ENCODE data around the gene ESRRA. TPM values are rescaled to one million over a fixed set of nuclear protein-coding genes. Genes with fewer than 3 reads are reported as not detected.

Gene ESRRA
- polyA plus RNA-seq (2013, experiment 1 of 2), result 10.7 TPM
- polyA plus RNA-seq (2013, experiment 2 of 2), result 10.7 TPM

GRCh38 chr11:64305075-64305690, at the start of gene ESRRA:
TSS of gene ESRRA (plus strand) at chr11:64305524. CDS start at chr11:64307180, 1,656 bp downstream.
- Histone ChIP-seq H3K4ac (ENCODE audit: low read depth in 1 of 2, low read length in 2 of 2) (peak within 1 kb of the TSS; percentile 39 to 83), H4K91ac (ENCODE audit: low read length) (peak within 1 kb of the TSS; percentile 87), H3K79me1 (replicated peaks; ENCODE audit: low read length, poor library complexity, severe bottlenecking) (peaks cover 13% of the 10 kb centered on the region), H3K27ac (ENCODE audit: low read length, poor library complexity, severe bottlenecking) (peak within 1 kb of the TSS; percentile 76), H3K9me3 (ENCODE audit: control insufficient read depth, low read length) (no peaks in the 10 kb centered on the region), H4K8ac (ENCODE audit: low read length) (peak within 1 kb of the TSS; percentile 93), H2BK15ac (ENCODE audit: low read depth, poor library complexity, severe bottlenecking) (peak within 1 kb of the TSS; percentile 77), H2AK5ac (ENCODE audit: low read length, severe bottlenecking) (peak within 1 kb of the TSS; percentile 27), H2BK12ac (ENCODE audit: low read length in 2 of 2) (peak within 1 kb of the TSS; percentile 41 to 61), H3K36me3 (ENCODE audit: control insufficient read depth in 1 of 2, insufficient read depth in 2 of 2, low read depth in 1 of 2, low read length in 2 of 2) (no peaks in the 10 kb centered on the region), H3K4me3 (ENCODE audit: insufficient read depth in 1 of 2, low read depth in 1 of 2, low read length in 2 of 2) (peak within 1 kb of the TSS; percentile 80 to 83), H3K27me3 (ENCODE audit: control insufficient read depth in 1 of 2, insufficient read depth in 1 of 2, low read length in 2 of 2) (peaks cover 7 to 8% of the 10 kb centered on the region in 2 experiments), H3K23ac (ENCODE audit: low read length in 2 of 2) (peak within 1 kb of the TSS in 1 of 2 experiments; percentile 79), H3K9ac (ENCODE audit: low read length) (peak within 1 kb of the TSS; percentile 90), H3K4me2 (ENCODE audit: low read length, poor library complexity, severe bottlenecking) (peak within 1 kb of the TSS; percentile 99), H3K4me1 (ENCODE audit: control insufficient read depth, insufficient read depth, low read depth, low read length) (peaks cover 25% of the 10 kb centered on the region), H2AFZ (ENCODE audit: low read depth, low read length) (peak within 1 kb of the TSS; percentile 74), H2BK120ac (ENCODE audit: low read depth, low read length) (peak within 1 kb of the TSS; percentile 64), H3K18ac (ENCODE audit: low read depth in 1 of 2, low read length in 2 of 2) (peak within 1 kb of the TSS; percentile 81 to 85), H2BK5ac (ENCODE audit: low read depth, low read length, poor library complexity, severe bottlenecking) (no peak within 1 kb of the TSS), H3K14ac (ENCODE audit: low read length in 2 of 2) (peak within 1 kb of the TSS in 1 of 2 experiments; percentile 96)
- under 1% methylated on average over 66 of the region's 81 CpGs for WGBS
- DNase-seq, result peak; percentile 97

- Histone ChIP-seq H2AFZ (ENCODE audit: low read depth, low read length) (no peak overlapping the region), H3K4me1 (ENCODE audit: control insufficient read depth, insufficient read depth, low read depth, low read length) (peaks cover 27% of the 10 kb centered on the region), H3K23ac (ENCODE audit: low read length in 2 of 2) (no peak overlapping the region)
Observed at GRCh38 chr11:64256300-64256699, 49.0 kb upstream of the ESRRA start.

GRCh38 chr11:64258356-64258755, 47.0 kb upstream of the ESRRA start:
- H3K4me2 ChIP-seq (ENCODE audit: low read length, poor library complexity, severe bottlenecking), result no peak overlapping the region
- H2AK5ac ChIP-seq (ENCODE audit: low read length, severe bottlenecking), result no peak overlapping the region
- DNase-seq, result no peak
- no peak overlapping the region for H3K9ac ChIP-seq (ENCODE audit: low read length)
- H3K36me3 ChIP-seq (ENCODE audit: control insufficient read depth in 1 of 2, insufficient read depth in 2 of 2, low read depth in 1 of 2, low read length in 2 of 2), result peaks cover 75 to 87% of the 10 kb centered on the region in 2 experiments
- H3K14ac ChIP-seq (ENCODE audit: low read length in 2 of 2), result no peak overlapping the region
- H2BK5ac ChIP-seq (ENCODE audit: low read depth, low read length, poor library complexity, severe bottlenecking), result no peak overlapping the region
- H2AFZ ChIP-seq (ENCODE audit: low read depth, low read length), result no peak overlapping the region
- H2BK120ac ChIP-seq (ENCODE audit: low read depth, low read length), result no peak overlapping the region
- H3K79me1 ChIP-seq (replicated peaks; ENCODE audit: low read length, poor library complexity, severe bottlenecking), result peaks cover 35% of the 10 kb centered on the region
- H3K18ac ChIP-seq (ENCODE audit: low read depth in 1 of 2, low read length in 2 of 2), result no peak overlapping the region
- no peak overlapping the region for H2BK15ac ChIP-seq (ENCODE audit: low read depth, poor library complexity, severe bottlenecking)
- H3K9me3 ChIP-seq (ENCODE audit: control insufficient read depth, low read length), result no peaks in the 10 kb centered on the region
- H4K8ac ChIP-seq (ENCODE audit: low read length), result no peak overlapping the region
- no peak overlapping the region for H3K27ac ChIP-seq (ENCODE audit: low read length, poor library complexity, severe bottlenecking)
- WGBS, result 94% methylated on average over 24 of the region's 24 CpGs
- H2BK12ac ChIP-seq (ENCODE audit: low read length in 2 of 2), result no peak overlapping the region
- H3K4me3 ChIP-seq (ENCODE audit: insufficient read depth in 1 of 2, low read depth in 1 of 2, low read length in 2 of 2), result no peak overlapping the region
- no peak overlapping the region for H3K23ac ChIP-seq (ENCODE audit: low read length in 2 of 2)
- no peak overlapping the region for H3K4ac ChIP-seq (ENCODE audit: low read depth in 1 of 2, low read length in 2 of 2)
- H3K4me1 ChIP-seq (ENCODE audit: control insufficient read depth, insufficient read depth, low read depth, low read length), result peaks cover 26% of the 10 kb centered on the region
- H3K27me3 ChIP-seq (ENCODE audit: control insufficient read depth in 1 of 2, insufficient read depth in 1 of 2, low read length in 2 of 2), result no peaks in the 10 kb centered on the region
- H4K91ac ChIP-seq (ENCODE audit: low read length), result no peak overlapping the region

More at GRCh38 chr11:64256300-64256699, 49.0 kb upstream of the ESRRA start:
- Histone ChIP-seq H3K9me3 (ENCODE audit: control insufficient read depth, low read length) (no peaks in the 10 kb centered on the region), H3K4ac (ENCODE audit: low read depth in 1 of 2, low read length in 2 of 2) (no peak overlapping the region), H4K91ac (ENCODE audit: low read length) (no peak overlapping the region), H3K9ac (ENCODE audit: low read length) (no peak overlapping the region), H3K36me3 (ENCODE audit: control insufficient read depth in 1 of 2, insufficient read depth in 2 of 2, low read depth in 1 of 2, low read length in 2 of 2) (peaks cover 56 to 67% of the 10 kb centered on the region in 2 experiments), H2BK120ac (ENCODE audit: low read depth, low read length) (no peak overlapping the region), H2BK12ac (ENCODE audit: low read length in 2 of 2) (no peak overlapping the region), H3K14ac (ENCODE audit: low read length in 2 of 2) (no peak overlapping the region), H3K79me1 (replicated peaks; ENCODE audit: low read length, poor library complexity, severe bottlenecking) (peaks cover 35% of the 10 kb centered on the region), H3K4me2 (ENCODE audit: low read length, poor library complexity, severe bottlenecking) (no peak overlapping the region), H3K18ac (ENCODE audit: low read depth in 1 of 2, low read length in 2 of 2) (no peak overlapping the region), H2AK5ac (ENCODE audit: low read length, severe bottlenecking) (no peak overlapping the region), H2BK15ac (ENCODE audit: low read depth, poor library complexity, severe bottlenecking) (no peak overlapping the region), H3K4me3 (ENCODE audit: insufficient read depth in 1 of 2, low read depth in 1 of 2, low read length in 2 of 2) (no peak overlapping the region), H2BK5ac (ENCODE audit: low read depth, low read length, poor library complexity, severe bottlenecking) (no peak overlapping the region), H3K27ac (ENCODE audit: low read length, poor library complexity, severe bottlenecking) (no peak overlapping the region), H3K27me3 (ENCODE audit: control insufficient read depth in 1 of 2, insufficient read depth in 1 of 2, low read length in 2 of 2) (no peaks in the 10 kb centered on the region), H4K8ac (ENCODE audit: low read length) (no peak overlapping the region)
- WGBS, result 92% methylated on average over 15 of the region's 15 CpGs
- no peak for DNase-seq

- Histone ChIP-seq H4K8ac (ENCODE audit: low read length) (no peak overlapping the region), H3K27me3 (ENCODE audit: control insufficient read depth in 1 of 2, insufficient read depth in 1 of 2, low read length in 2 of 2) (no peaks in the 10 kb centered on the region), H2AFZ (ENCODE audit: low read depth, low read length) (no peak overlapping the region), H2BK120ac (ENCODE audit: low read depth, low read length) (no peak overlapping the region), H3K79me1 (replicated peaks; ENCODE audit: low read length, poor library complexity, severe bottlenecking) (peaks cover 33% of the 10 kb centered on the region), H2AK5ac (ENCODE audit: low read length, severe bottlenecking) (no peak overlapping the region), H2BK12ac (ENCODE audit: low read length in 2 of 2) (no peak overlapping the region), H3K4ac (ENCODE audit: low read depth in 1 of 2, low read length in 2 of 2) (no peak overlapping the region), H3K23ac (ENCODE audit: low read length in 2 of 2) (no peak overlapping the region), H3K4me2 (ENCODE audit: low read length, poor library complexity, severe bottlenecking) (no peak overlapping the region), H3K9me3 (ENCODE audit: control insufficient read depth, low read length) (no peaks in the 10 kb centered on the region), H3K27ac (ENCODE audit: low read length, poor library complexity, severe bottlenecking) (no peak overlapping the region), H2BK5ac (ENCODE audit: low read depth, low read length, poor library complexity, severe bottlenecking) (no peak overlapping the region), H3K14ac (ENCODE audit: low read length in 2 of 2) (no peak overlapping the region), H3K4me1 (ENCODE audit: control insufficient read depth, insufficient read depth, low read depth, low read length) (peaks cover 26% of the 10 kb centered on the region), H2BK15ac (ENCODE audit: low read depth, poor library complexity, severe bottlenecking) (no peak overlapping the region), H4K91ac (ENCODE audit: low read length) (no peak overlapping the region), H3K36me3 (ENCODE audit: control insufficient read depth in 1 of 2, insufficient read depth in 2 of 2, low read depth in 1 of 2, low read length in 2 of 2) (peaks cover 82 to 92% of the 10 kb centered on the region in 2 experiments), H3K9ac (ENCODE audit: low read length) (no peak overlapping the region), H3K18ac (ENCODE audit: low read depth in 1 of 2, low read length in 2 of 2) (no peak overlapping the region), H3K4me3 (ENCODE audit: insufficient read depth in 1 of 2, low read depth in 1 of 2, low read length in 2 of 2) (no peak overlapping the region)
- no peak for DNase-seq
- 95% methylated on average over 32 of the region's 32 CpGs for WGBS
Observed at GRCh38 chr11:64258946-64259532, 46.3 kb upstream of the ESRRA start.

Data from mesenchymal stem cell (in vitro differentiated cells and primary cell).